ENCODE measurements around the gene BCAM.

DNA sequence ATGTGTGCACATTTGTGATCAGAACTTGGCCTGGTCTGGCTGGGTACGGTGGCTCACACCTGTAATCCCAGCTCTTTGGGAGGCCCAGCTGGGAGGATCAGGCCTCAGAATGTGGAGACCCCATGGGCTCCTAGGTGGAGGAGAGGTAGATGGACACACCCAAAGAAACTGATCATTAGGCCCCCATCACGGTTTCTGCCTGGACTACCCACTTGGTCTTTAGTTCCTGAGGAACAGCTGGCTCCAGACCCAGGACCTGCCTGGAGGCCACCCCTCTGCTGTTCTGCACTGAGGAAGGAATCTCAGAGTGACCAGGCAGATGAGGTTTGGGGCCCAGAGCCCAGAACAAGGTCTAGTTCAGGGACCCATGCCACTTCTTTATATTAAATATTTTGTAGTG is 29.8 kb upstream of the BCAM start:
- TF ChIP-seq, protein P1, sequence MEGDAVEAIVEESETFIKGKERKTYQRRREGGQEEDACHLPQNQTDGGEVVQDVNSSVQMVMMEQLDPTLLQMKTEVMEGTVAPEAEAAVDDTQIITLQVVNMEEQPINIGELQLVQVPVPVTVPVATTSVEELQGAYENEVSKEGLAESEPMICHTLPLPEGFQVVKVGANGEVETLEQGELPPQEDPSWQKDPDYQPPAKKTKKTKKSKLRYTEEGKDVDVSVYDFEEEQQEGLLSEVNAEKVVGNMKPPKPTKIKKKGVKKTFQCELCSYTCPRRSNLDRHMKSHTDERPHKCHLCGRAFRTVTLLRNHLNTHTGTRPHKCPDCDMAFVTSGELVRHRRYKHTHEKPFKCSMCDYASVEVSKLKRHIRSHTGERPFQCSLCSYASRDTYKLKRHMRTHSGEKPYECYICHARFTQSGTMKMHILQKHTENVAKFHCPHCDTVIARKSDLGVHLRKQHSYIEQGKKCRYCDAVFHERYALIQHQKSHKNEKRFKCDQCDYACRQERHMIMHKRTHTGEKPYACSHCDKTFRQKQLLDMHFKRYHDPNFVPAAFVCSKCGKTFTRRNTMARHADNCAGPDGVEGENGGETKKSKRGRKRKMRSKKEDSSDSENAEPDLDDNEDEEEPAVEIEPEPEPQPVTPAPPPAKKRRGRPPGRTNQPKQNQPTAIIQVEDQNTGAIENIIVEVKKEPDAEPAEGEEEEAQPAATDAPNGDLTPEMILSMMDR (IDR thresholded peaks at IDR 0.05): no peak
- no peak for TF ChIP-seq POLR2A (IDR thresholded peaks at IDR 0.05)
